HEK293T (cell line): ENCODE results near the gene RCL1.

Experiments used
- CTCF ChIA-PET: fragments of 350-600 bp; formaldehyde crosslinking; extraction: SDS; loops from one replicate; lab custom pipeline; 2021; ENCODE audit warnings: antibody characterized with exemption, inconsistent platforms; lab: Yijun Ruan, JAX
- POLR2A ChIA-PET: fragments of 350-600 bp; formaldehyde crosslinking; extraction: SDS; loops from one replicate; lab custom pipeline; 2020; ENCODE audit warnings: antibody characterized with exemption, inconsistent platforms; lab: Yijun Ruan, JAX
- DNase-seq: peaks from one replicate; pipeline ENCODE4 v3.0.0; 2012; ENCODE audit warnings: mixed read lengths; ENCODE audit errors: extremely low spot score
- ARNT ChIP-seq: fragments of 450-650 bp; IDR thresholded peaks from 2 replicates; pipeline ENCODE4 v1.6.1; 2017; ENCODE audit warnings: mild to moderate bottlenecking
- BHLHE40 ChIP-seq: fragments of 450-650 bp; IDR thresholded peaks from 2 replicates; pipeline ENCODE4 v1.6.1; 2016; ENCODE audit warnings: mild to moderate bottlenecking, moderate library complexity, borderline replicate concordance
- CTBP1 ChIP-seq: fragments of 450-650 bp; IDR thresholded peaks from 2 replicates; pipeline ENCODE4 v1.6.1; 2016; ENCODE audit warnings: borderline replicate concordance
- ELF4 ChIP-seq: fragments of 450-650 bp; IDR thresholded peaks from 2 replicates; pipeline ENCODE4 v1.6.1; 2017; ENCODE audit warnings: antibody characterized with exemption
- FOXA1 ChIP-seq: fragments of 450-650 bp; IDR thresholded peaks from 2 replicates; pipeline ENCODE4 v1.6.1; 2016; ENCODE audit warnings: mild to moderate bottlenecking
- FOXK2 ChIP-seq: fragments of 450-650 bp; IDR thresholded peaks from 2 replicates; pipeline ENCODE4 v1.6.1; 2016; ENCODE audit warnings: mild to moderate bottlenecking
- FOXM1 ChIP-seq: fragments of 450-650 bp; IDR thresholded peaks from 2 replicates; pipeline ENCODE4 v1.6.1; 2017; ENCODE audit warnings: mild to moderate bottlenecking, borderline replicate concordance
- HDGF ChIP-seq: fragments of 450-650 bp; IDR thresholded peaks from 2 replicates; pipeline ENCODE4 v1.6.1; 2017; ENCODE audit warnings: antibody characterized with exemption, borderline replicate concordance
- L3MBTL2 ChIP-seq: fragments of 450-650 bp; conservative IDR thresholded peaks from 2 replicates; pipeline ENCODE4 v1.6.1; 2016; ENCODE audit warnings: mild to moderate bottlenecking
- LEF1 ChIP-seq: fragments of 450-650 bp; IDR thresholded peaks from 2 replicates; pipeline ENCODE4 v1.6.1; 2017; ENCODE audit warnings: mild to moderate bottlenecking, borderline replicate concordance
- NFRKB ChIP-seq: fragments of 450-650 bp; IDR thresholded peaks from 2 replicates; pipeline ENCODE4 v1.6.1; 2016; ENCODE audit warnings: mild to moderate bottlenecking, moderate library complexity
- PKNOX1 ChIP-seq: fragments of 450-650 bp; IDR thresholded peaks from 2 replicates; pipeline ENCODE4 v1.6.1; 2016
- SP1 ChIP-seq: fragments of 450-650 bp; IDR thresholded peaks from 2 replicates; pipeline ENCODE4 v1.6.1; 2017
- SUZ12 ChIP-seq: fragments of 450-650 bp; IDR thresholded peaks from 2 replicates; pipeline ENCODE4 v1.6.1; 2016; ENCODE audit warnings: mild to moderate bottlenecking
- TARDBP ChIP-seq: fragments of 450-650 bp; IDR thresholded peaks from 2 replicates; pipeline ENCODE4 v1.6.1; 2016
- ZNF384 ChIP-seq: fragments of 450-650 bp; IDR thresholded peaks from 2 replicates; pipeline ENCODE4 v1.6.1; 2016

The RCL1 gene

GRCh38 chr9:4862506-4863250 lies 69.9 kb downstream of the RCL1 start:
- ChIA-PET CTCF (no interaction called here), POLR2A (no interaction called here)
- DNase-seq: no peak
- TF ChIP-seq TARDBP (no peak), PKNOX1 (no peak), ARNT (no peak), L3MBTL2 (no peak), NFRKB (no peak), FOXA1 (no peak), SP1 (no peak), FOXM1 (no peak)

GRCh38 chr9:4864234-4864661 lies 71.5 kb downstream of the RCL1 start:
- no peak for TF ChIP-seq BHLHE40
- no peak for TF ChIP-seq TARDBP
- no peak for TF ChIP-seq CTBP1
- TF ChIP-seq SP1: no peak
- TF ChIP-seq ARNT: no peak
- no peak for TF ChIP-seq HDGF
- POLR2A ChIA-PET: no interaction called here
- CTCF ChIA-PET: no interaction called here
- no peak for DNase-seq

- no peak for DNase-seq
- POLR2A ChIA-PET: no interaction called here
- TF ChIP-seq L3MBTL2: no peak
- TF ChIP-seq CTBP1: no peak
- TF ChIP-seq ELF4: no peak
- no peak for TF ChIP-seq SUZ12
- TF ChIP-seq PKNOX1: no peak
- TF ChIP-seq TARDBP: no peak
- TF ChIP-seq FOXM1: no peak
- TF ChIP-seq HDGF: no peak
- no peak for TF ChIP-seq ARNT
- no peak for TF ChIP-seq FOXK2
- no peak for TF ChIP-seq FOXA1
- TF ChIP-seq LEF1: no peak
- no peak for TF ChIP-seq SP1
- no peak for TF ChIP-seq ZNF384
- TF ChIP-seq NFRKB: no peak
- no peak for TF ChIP-seq BHLHE40
- CTCF ChIA-PET: no interaction called here
Measured at GRCh38 chr9:4864698-4865097, 72.0 kb downstream of the RCL1 start.

DNA sequence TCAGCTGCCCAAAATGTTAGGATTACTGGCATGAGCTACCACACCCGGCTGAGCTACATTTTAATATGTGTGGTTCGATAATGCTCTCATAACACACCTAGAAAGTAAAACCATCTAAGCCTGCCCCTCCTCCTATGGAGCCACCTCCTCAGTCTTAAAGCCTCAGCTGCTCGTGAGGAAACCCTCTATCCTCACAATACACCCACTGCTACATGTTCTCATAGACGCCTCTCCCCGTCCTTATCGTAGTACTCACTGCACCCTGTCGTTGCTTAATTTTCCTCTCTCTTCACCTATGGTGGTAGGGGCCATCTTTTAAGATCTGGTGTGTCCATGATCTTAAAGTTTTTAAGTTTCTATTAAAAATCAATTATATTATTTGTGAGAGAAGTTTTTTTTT lies 72.9 kb downstream of the RCL1 start:
- DNase-seq: no peak
- POLR2A ChIA-PET: no interaction called here
- no peak for TF ChIP-seq FOXM1
- no peak for TF ChIP-seq L3MBTL2
- TF ChIP-seq ARNT: no peak
- no peak for TF ChIP-seq FOXK2
- no peak for TF ChIP-seq CTBP1
- TF ChIP-seq SUZ12: no peak
- no peak for TF ChIP-seq HDGF
- no peak for TF ChIP-seq ELF4
- no peak for TF ChIP-seq ZNF384
- TF ChIP-seq FOXA1: no peak
- TF ChIP-seq SP1: no peak
- no peak for TF ChIP-seq NFRKB
- TF ChIP-seq PKNOX1: no peak
- TF ChIP-seq TARDBP: no peak
- TF ChIP-seq LEF1: no peak
- CTCF ChIA-PET: no interaction called here

GRCh38 chr9:4866239-4866969 lies 73.7 kb downstream of the RCL1 start:
- no peak for TF ChIP-seq FOXK2
- no peak for TF ChIP-seq NFRKB
- no peak for TF ChIP-seq TARDBP
- TF ChIP-seq LEF1: no peak
- CTCF ChIA-PET: no interaction called here
- POLR2A ChIA-PET: no interaction called here
- DNase-seq: no peak

DNA sequence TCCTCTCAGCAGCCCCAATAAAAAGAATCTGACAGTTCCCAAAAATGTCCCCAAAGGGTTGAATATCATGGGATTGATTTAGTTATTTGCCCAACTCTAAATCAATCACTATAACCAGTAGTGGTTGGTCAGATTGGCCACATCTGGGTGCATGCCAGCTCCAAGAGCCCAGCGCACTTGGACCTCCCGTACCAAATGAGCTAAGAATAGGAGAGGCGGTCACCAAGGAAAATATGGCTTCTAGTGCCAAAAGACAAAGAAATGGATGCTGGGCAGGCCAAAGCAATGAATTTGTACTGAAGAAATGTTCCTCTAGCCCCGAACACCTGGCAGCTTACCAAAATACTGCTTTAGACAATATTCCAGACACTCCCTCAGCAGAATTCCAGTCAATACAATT lies 80.3 kb downstream of the RCL1 start:
- no peak for DNase-seq
- ChIA-PET POLR2A (no interaction called here), CTCF (interaction anchor here (0.8 kb wide), 1 partner anchor 13 kb away, joined by 4 read pairs; no protein-coding TSS in a partner anchor)
- TF ChIP-seq ELF4 (no peak), CTBP1 (no peak), SP1 (no peak), ZNF384 (no peak), ARNT (no peak), TARDBP (no peak), L3MBTL2 (no peak), LEF1 (no peak), SUZ12 (no peak)
